Neutrophil (primary cell): Measurements from ENCODE around the gene ELOB.

Experiments
- H3K27ac ChIP-seq: fragments of 200-600 bp; sonication (generic); 2 replicates; pipeline ENCODE4 v1.5.1; 2016; ENCODE audit warnings: mild to moderate bottlenecking, moderate library complexity
- H3K27me3 ChIP-seq: fragments of 200-600 bp; sonication (generic); 2 replicates; pipeline ENCODE4 v1.6.0; 2016; ENCODE audit warnings: mild to moderate bottlenecking
- H3K36me3 ChIP-seq: fragments of 200-600 bp; sonication (generic); 2 replicates; pipeline ENCODE4 v1.5.1; 2017
- H3K4me1 ChIP-seq, 2 experiments: fragments of 200-600 bp in 1 of 2; sonication (generic) in 1 of 2; 1 replicate in 1 of 2; 2 replicates in 1 of 2; pipeline versions ENCODE4 v1.5.1 to v1.6.1; 2013 to 2016; ENCODE audit warnings: low read depth in 1 of 2, low read length in 1 of 2, mild to moderate bottlenecking in 1 of 2, moderate library complexity in 1 of 2; ENCODE audit not compliant: control insufficient read depth in 1 of 2, insufficient read depth in 1 of 2
- H3K4me3 ChIP-seq, 2 experiments: fragments of 200-600 bp in 1 of 2; sonication (generic) in 1 of 2; 1 replicate in 1 of 2; 2 replicates in 1 of 2; pipeline ENCODE4 v1.5.1; 2013 to 2016; ENCODE audit warnings: low read depth in 1 of 2, low read length in 1 of 2, mild to moderate bottlenecking in 1 of 2, moderate library complexity in 1 of 2
- H3K9me3 ChIP-seq: fragments of 200-600 bp; sonication (generic); 2 replicates; pipeline ENCODE4 v1.5.1; 2016
- CTCF ChIP-seq: fragments of 200-600 bp; sonication (generic); IDR thresholded peaks from 2 replicates; pipeline ENCODE4 v1.5.1; 2016; ENCODE audit warnings: antibody characterized with exemption

The ELOB gene

DNA sequence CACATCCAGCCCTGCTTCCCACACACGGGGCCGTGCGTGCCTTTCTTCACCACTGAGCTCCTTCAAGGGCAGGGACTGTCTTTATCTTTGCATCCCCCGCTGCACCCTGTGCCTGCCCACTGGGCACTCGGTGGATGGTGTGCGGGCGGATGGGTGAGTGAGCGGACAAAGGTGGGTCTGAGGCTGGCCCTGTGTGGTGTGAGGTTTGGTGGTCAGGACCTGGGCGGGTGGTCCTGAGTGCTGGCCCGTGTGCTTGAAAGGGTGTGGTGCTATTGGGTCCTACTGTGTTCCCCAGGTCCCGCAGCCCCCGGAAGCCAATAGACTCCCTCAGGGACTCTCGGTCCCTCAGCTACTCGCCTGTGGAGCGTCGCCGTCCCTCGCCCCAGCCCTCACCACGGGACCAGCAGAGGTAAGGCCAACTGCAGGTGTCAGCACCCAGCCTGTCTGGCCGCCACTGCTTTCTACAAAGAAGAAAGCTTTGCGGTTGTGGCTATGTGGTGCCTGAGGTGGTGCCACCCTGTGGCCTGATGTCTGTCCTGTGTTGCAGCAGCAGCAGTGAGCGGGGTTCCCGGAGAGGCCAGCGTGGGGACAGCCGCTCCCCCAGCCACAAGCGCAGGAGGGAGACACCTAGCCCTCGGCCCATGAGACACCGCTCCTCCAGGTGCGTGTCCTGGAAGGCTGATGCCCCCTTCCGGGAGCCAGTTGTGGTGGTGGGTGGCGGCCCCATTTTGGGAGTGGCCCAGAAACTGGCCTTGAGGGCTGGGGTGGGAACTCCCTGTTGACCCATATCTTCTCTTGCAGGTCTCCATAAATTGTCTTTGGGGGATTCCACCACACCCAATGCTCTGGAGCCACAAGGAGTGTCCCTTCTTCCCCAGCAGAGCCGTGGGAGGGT, 6.8 kb downstream of the ELOB start:
- Histone ChIP-seq H3K4me1 (peaks cover 5 to 8% of the 10 kb centered on the region in 2 experiments), H3K9me3 (no peaks in the 10 kb centered on the region), H3K27me3 (no peaks in the 10 kb centered on the region), H3K27ac (no peak overlapping the region), H3K36me3 (peaks cover 98% of the 10 kb centered on the region), H3K4me3 (no peak overlapping the region)
- TF ChIP-seq CTCF: no peak

DNA sequence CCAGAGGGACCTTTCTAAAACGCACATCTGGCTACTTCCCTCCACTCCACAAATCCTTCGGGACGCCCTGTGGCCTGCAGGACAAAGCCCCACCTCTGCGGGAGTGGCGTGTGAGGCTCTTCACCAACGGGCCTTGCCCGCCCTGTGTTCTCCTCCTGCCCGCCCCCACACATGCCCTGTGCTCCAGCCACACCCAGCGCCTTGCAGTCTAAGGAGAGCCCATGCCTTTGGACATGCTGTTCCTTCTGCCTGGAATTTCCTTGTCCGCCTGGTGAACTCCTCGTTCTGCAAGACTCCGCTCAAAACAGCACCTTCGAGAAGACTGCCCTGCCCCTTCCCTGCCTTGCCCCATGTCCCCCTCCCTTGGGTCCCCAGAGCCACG, 7.4 kb downstream of the ELOB start:
- no peak overlapping the region for H3K27ac ChIP-seq
- H3K36me3 ChIP-seq: peaks cover 98% of the 10 kb centered on the region
- H3K4me3 ChIP-seq: no peak overlapping the region
- no peaks in the 10 kb centered on the region for H3K27me3 ChIP-seq
- TF ChIP-seq CTCF: no peak
- no peaks in the 10 kb centered on the region for H3K9me3 ChIP-seq
- peaks cover 0 to 1% of the 10 kb centered on the region in 2 experiments for H3K4me1 ChIP-seq

GRCh38 chr16:2769100-2769529, 8.0 kb downstream of the ELOB start:
- Histone ChIP-seq H3K27me3 (no peaks in the 10 kb centered on the region), H3K36me3 (peaks cover 98% of the 10 kb centered on the region), H3K4me3 (no peak overlapping the region), H3K4me1 (no peaks in the 10 kb centered on the region), H3K9me3 (no peaks in the 10 kb centered on the region), H3K27ac (no peak overlapping the region)
- TF ChIP-seq CTCF: no peak

DNA sequence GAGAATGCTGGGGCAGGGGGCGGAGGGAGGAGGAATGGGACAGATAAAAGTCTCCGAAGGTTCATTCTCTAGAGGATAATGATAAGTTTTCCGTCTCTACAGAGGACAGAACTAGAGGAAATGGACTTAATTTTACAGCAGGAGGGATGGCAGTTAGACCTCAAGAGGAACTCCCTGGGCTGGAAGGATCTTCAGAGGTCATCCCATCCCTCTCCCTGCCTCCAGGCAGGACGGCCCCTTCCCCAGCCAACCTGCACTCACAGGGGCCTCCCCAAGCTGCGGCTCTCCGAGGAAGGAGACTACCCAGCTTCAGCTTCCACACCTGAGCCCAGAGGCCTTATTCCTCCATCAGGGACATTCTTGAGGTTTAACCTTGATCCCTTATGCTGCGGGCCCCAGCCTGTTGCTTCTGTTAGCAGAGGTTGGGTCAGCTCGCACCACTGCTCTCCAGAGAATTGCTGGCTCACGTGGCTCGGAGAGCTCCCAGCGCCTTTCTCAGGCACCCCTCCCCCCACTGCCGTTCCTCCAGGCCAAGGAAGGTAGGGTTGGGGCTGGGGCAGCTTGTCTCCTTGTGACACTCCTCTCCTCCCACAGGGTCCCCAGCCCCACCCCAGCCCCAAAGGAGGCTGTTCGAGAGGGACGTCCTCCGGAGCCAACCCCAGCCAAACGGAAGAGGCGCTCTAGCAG, 8.5 kb downstream of the ELOB start:
- Histone ChIP-seq H3K27ac (no peak overlapping the region), H3K9me3 (no peaks in the 10 kb centered on the region), H3K27me3 (no peaks in the 10 kb centered on the region), H3K4me3 (no peak overlapping the region), H3K36me3 (peaks cover 98% of the 10 kb centered on the region), H3K4me1 (no peaks in the 10 kb centered on the region)
- TF ChIP-seq CTCF: no peak

GRCh38 chr16:2767891-2768290, 9.2 kb downstream of the ELOB start:
- Histone ChIP-seq H3K9me3 (no peaks in the 10 kb centered on the region), H3K27me3 (no peaks in the 10 kb centered on the region), H3K27ac (no peak overlapping the region), H3K4me3 (no peak overlapping the region), H3K4me1 (no peaks in the 10 kb centered on the region), H3K36me3 (peaks cover 98% of the 10 kb centered on the region)
- no peak for TF ChIP-seq CTCF
